ENCODE results near the gene MDC1.
"Not testable (repeated sequence)": the region's sequence is repeated elsewhere in the genome, so short reads cannot be mapped to it uniquely, and the experiment has no call there.

The MDC1 gene

GRCh38 chr6:30761791-30762429 is 44.8 kb upstream of the MDC1 start:
- no peak for TF ChIP-seq CTCF (conservative IDR thresholded peaks at IDR 0.05; ENCODE audit: control insufficient read depth, insufficient read depth, low read depth, low read length)
- no peak overlapping the region for H3K4me3 ChIP-seq (ENCODE audit: control insufficient read depth, low read depth, low read length)
- no peak for DNase-seq (ENCODE audit: low read depth)

GRCh38 chr6:30760549-30760948 is 43.5 kb upstream of the MDC1 start:
- no peak for DNase-seq (ENCODE audit: low read depth)
- no peak overlapping the region for H3K4me3 ChIP-seq (ENCODE audit: control insufficient read depth, low read depth, low read length)
- TF ChIP-seq CTCF (conservative IDR thresholded peaks at IDR 0.05; ENCODE audit: control insufficient read depth, insufficient read depth, low read depth, low read length) = no peak

- TF ChIP-seq CTCF (conservative IDR thresholded peaks at IDR 0.05; ENCODE audit: control insufficient read depth, insufficient read depth, low read depth, low read length) = no peak
- DNase-seq (ENCODE audit: low read depth) = peak; percentile 87
- H3K4me3 ChIP-seq (ENCODE audit: control insufficient read depth, low read depth, low read length) = no peak overlapping the region
Observed at GRCh38 chr6:30759575-30760239, 42.6 kb upstream of the MDC1 start.

GRCh38 chr6:30757261-30757904 is 40.3 kb upstream of the MDC1 start:
- H3K4me3 ChIP-seq (ENCODE audit: control insufficient read depth, low read depth, low read length) = no peak overlapping the region
- DNase-seq (ENCODE audit: low read depth) = no peak
- TF ChIP-seq CTCF (conservative IDR thresholded peaks at IDR 0.05; ENCODE audit: control insufficient read depth, insufficient read depth, low read depth, low read length) = no peak

- not testable (repeated sequence) for DNase-seq (ENCODE audit: low read depth); H3K4me3 ChIP-seq (ENCODE audit: control insufficient read depth, low read depth, low read length)
Observed at GRCh38 chr6:30756405-30757003, 39.4 kb upstream of the MDC1 start.

- peak; percentile 71 for DNase-seq (ENCODE audit: low read depth)
- TF ChIP-seq CTCF (conservative IDR thresholded peaks at IDR 0.05; ENCODE audit: control insufficient read depth, insufficient read depth, low read depth, low read length) = no peak
Observed at GRCh38 chr6:30754631-30755030, 37.5 kb upstream of the MDC1 start.

More at GRCh38 chr6:30754631-30755030, 37.5 kb upstream of the MDC1 start:
- no peak overlapping the region for H3K4me3 ChIP-seq (ENCODE audit: control insufficient read depth, low read depth, low read length)

Data from fibroblast of mammary gland (primary cell).